ENCODE measurements around the gene GEMIN2. TPM values are rescaled to one million over a fixed set of nuclear protein-coding genes. Genes with fewer than 3 reads are reported as not detected.
"Not testable (repeated sequence)": the region's sequence is repeated elsewhere in the genome, so short reads cannot be mapped to it uniquely, and the experiment has no call there.

Gene GEMIN2
- total and polyA plus RNA-seq, 7 donors: 9.7 to 22.6 (median 11.7) TPM

DNA sequence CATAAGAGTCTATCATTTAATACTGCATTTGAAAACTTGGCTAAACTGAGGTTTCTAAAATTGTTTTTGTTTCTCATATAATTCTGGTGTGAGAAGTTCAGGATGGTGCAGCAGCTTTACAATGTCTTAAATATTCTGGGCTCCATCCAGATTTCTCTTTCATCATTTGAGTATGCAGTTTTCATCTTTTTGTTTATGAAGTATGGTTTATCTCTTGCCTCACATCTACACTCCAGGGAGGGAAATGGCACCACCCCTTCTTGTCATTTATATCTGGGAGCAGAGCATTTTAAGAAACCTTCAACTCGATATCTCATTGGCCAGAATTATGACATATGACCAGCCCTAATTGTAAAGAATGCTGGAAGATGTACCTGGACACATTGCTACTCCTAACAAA lies 24.3 kb downstream of the GEMIN2 start:
- 92 to 100% (median 94%) methylated on average over 1 of the region's 1 CpG for WGBS, 3 donors
- Histone ChIP-seq H3K4me3 (no peak overlapping the region), H3K9me3 (no peaks in the 10 kb centered on the region), H3K27ac (no peak overlapping the region), H3K27me3 (ENCODE audit: insufficient read depth in 3 of 3, low read length in 2 of 3) (no peaks in the 10 kb centered on the region), H3K4me1 (no peaks in the 10 kb centered on the region), H3K36me3 (ENCODE audit: insufficient read depth in 1 of 2, low read depth in 1 of 2) (peaks cover 0 to 72% of the 10 kb centered on the region in 2 donors)
- TF ChIP-seq, protein P1, sequence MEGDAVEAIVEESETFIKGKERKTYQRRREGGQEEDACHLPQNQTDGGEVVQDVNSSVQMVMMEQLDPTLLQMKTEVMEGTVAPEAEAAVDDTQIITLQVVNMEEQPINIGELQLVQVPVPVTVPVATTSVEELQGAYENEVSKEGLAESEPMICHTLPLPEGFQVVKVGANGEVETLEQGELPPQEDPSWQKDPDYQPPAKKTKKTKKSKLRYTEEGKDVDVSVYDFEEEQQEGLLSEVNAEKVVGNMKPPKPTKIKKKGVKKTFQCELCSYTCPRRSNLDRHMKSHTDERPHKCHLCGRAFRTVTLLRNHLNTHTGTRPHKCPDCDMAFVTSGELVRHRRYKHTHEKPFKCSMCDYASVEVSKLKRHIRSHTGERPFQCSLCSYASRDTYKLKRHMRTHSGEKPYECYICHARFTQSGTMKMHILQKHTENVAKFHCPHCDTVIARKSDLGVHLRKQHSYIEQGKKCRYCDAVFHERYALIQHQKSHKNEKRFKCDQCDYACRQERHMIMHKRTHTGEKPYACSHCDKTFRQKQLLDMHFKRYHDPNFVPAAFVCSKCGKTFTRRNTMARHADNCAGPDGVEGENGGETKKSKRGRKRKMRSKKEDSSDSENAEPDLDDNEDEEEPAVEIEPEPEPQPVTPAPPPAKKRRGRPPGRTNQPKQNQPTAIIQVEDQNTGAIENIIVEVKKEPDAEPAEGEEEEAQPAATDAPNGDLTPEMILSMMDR (IDR thresholded peaks at IDR 0.05): no peak
- DNase-seq (no peak), ATAC-seq (no peak)
- intact Hi-C loops (cut with DNase I): no loop called here

DNA sequence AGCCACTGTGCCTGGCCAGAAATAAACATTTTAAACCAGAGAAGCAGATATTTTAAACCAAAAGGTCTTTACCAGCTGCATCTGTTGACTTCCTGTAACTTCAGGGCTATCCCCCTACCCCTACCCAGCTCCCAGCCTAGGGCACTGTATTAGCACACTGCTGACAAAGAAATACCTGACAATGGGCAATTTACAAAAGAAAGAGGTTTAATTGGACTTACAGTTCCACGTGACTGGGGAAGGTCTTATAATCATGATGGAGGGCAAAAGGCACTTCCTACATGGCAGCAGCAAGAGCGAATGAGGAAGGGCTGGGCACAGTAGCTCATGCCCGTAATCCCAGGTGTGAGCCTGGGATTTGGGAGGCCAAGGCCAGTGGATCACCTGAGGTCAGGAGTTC lies 26.0 kb downstream of the GEMIN2 start:
- DNase-seq (no peak), ATAC-seq (no peak)
- H3K27ac ChIP-seq: no peak overlapping the region
- H3K9me3 ChIP-seq: no peaks in the 10 kb centered on the region
- no peaks in the 10 kb centered on the region for H3K27me3 ChIP-seq (ENCODE audit: insufficient read depth in 3 of 3, low read length in 2 of 3)
- intact Hi-C loops (cut with DNase I): no loop called here
- peaks cover 0 to 54% of the 10 kb centered on the region in 2 donors for H3K36me3 ChIP-seq (ENCODE audit: insufficient read depth in 1 of 2, low read depth in 1 of 2)
- H3K4me1 ChIP-seq: no peaks in the 10 kb centered on the region
- 88 to 99% (median 95%) methylated on average over 3 of the region's 3 CpGs for WGBS, 3 donors
- TF ChIP-seq, protein P1 (IDR thresholded peaks at IDR 0.05): no peak
- H3K4me3 ChIP-seq: no peak overlapping the region

DNA sequence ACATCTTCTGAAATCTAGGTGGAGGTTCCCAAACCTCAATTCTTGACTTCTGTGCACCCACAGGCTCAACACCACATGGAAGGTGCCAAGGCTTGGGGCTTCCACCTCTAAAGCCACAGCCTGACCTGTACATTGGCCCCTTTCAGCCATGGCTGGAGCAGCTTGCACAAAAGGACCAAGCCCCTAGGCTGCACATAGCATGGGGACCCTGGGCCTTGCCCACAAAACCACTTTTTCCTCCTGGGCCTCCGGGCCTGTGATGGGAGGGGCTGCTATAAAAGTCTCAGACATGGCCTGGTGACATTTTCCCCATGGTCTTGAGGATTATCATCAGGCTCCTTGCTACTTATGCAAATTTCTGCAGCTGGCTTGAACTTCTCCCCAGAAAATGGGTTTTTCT lies 27.5 kb downstream of the GEMIN2 start:
- ATAC-seq; H3K9me3 ChIP-seq; intact Hi-C loops (cut with DNase I); H3K27me3 ChIP-seq (ENCODE audit: insufficient read depth in 3 of 3, low read length in 2 of 3); DNase-seq; H3K27ac ChIP-seq; H3K4me1 ChIP-seq; H3K4me3 ChIP-seq: not testable (repeated sequence)
- peaks cover 0 to 46% of the 10 kb centered on the region in 2 donors for H3K36me3 ChIP-seq (ENCODE audit: insufficient read depth in 1 of 2, low read depth in 1 of 2)
- 94 to 100% (median 94%) methylated on average over 1 of the region's 1 CpG for WGBS, 3 donors

DNA sequence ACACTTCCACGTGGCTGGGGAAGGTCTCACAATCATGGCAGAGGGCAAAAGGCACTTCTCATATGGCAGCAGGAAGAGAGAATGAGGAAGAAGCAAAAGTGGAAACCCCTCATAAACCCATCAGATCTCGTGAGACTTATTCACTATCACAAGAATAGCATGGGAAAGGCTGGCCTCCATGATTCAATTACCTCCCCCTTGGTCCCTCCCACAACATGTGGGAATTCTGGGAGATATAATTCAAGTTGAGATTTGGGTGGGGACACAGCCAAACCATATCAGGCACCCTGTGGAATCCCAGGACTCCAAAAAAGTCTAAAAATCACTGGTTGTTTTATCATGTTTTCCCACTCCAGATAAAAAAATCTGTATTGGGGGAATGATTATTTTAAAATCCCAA lies 29.1 kb downstream of the GEMIN2 start:
- intact Hi-C loops (cut with DNase I); H3K9me3 ChIP-seq; DNase-seq; H3K27ac ChIP-seq; H3K4me3 ChIP-seq; ATAC-seq; H3K4me1 ChIP-seq; H3K27me3 ChIP-seq (ENCODE audit: insufficient read depth in 3 of 3, low read length in 2 of 3): not testable (repeated sequence)
- 67 to 86% (median 71%) methylated on average over 2 of the region's 2 CpGs for WGBS, 3 donors
- H3K36me3 ChIP-seq (ENCODE audit: insufficient read depth in 1 of 2, low read depth in 1 of 2): peaks cover 0 to 46% of the 10 kb centered on the region in 2 donors

DNA sequence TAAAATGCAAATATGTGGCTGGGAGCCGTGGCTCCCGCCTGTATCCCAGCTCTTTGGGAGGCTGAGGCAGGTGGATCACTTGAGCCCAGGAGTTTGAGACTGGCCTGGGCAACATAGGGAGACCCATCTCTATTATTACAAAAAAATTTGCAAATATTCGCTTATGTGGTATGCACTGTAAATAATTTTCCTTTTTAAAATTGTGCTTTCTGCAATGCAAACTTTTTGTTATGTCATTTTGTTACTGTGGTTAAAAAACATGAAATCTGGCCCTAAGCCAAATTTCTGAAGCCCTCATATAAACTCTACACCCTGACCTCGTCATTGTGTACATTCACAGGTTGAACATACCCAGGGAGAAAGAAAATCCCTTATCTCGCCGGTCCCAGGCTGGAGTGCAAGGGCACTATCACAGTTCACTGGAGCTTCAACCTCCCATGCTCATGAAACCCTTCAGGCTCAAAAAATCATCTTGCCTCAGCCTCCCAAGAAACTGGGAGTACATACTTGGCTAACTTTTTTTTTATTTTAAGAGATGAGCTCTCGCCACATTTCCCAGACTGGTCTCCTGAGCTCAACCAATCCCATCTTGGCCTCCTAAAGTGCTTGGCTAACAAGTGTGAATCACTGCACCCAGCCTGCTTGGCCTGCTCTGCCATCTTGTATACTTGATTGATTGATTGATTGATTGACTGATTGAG lies 31.3 kb downstream of the GEMIN2 start:
- Histone ChIP-seq H3K36me3 (ENCODE audit: insufficient read depth in 1 of 2, low read depth in 1 of 2) (peaks cover 0 to 54% of the 10 kb centered on the region in 2 donors), H3K4me3 (no peak overlapping the region), H3K4me1 (no peaks in the 10 kb centered on the region), H3K27me3 (ENCODE audit: insufficient read depth in 3 of 3, low read length in 2 of 3) (no peaks in the 10 kb centered on the region), H3K27ac (no peak overlapping the region), H3K9me3 (no peaks in the 10 kb centered on the region)
- TF ChIP-seq, protein P1 (IDR thresholded peaks at IDR 0.05): no peak
- intact Hi-C loops (cut with DNase I): no loop called here
- ATAC-seq (no peak), DNase-seq (no peak)
- WGBS, 3 donors: 75 to 86% (median 85%) methylated on average over 7 of the region's 7 CpGs

Data from psoas muscle (tissue), 8 donors.